Activated effector memory CD4-positive, alpha-beta T cell treated with Interleukin-2 at 50 U/mL for 16 hours (primary cell): ENCODE results near the gene RTN4R.
"Not testable (repeated sequence)": the region's sequence is repeated elsewhere in the genome, so short reads cannot be mapped to it uniquely, and the experiment has no call there.

Experiments used
- DNase-seq: peaks from one replicate; pipeline ENCODE4 v3.0.0-alpha.2; 2020

RTN4R gene

DNA sequence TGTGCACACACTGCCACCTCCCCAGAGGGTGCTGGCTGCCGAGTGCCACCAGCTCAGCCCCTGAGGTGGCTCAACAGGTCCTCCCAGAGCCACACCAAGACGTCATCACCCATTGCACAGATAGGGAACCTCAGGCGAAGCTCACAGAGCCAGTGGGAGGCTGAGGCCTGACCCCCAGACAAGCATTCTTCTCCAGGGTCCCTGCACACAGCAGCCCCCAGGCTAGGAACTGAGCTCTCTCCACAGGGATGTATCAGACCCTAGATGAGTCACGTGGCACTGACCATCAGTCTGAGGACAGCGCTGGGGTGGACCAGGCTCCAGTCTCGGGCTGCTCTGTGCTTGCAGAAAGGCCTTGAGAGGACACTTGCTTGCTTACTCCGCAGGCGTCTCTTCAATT, 1.6 kb upstream of the RTN4R start:
- not testable (repeated sequence) for DNase-seq

DNA sequence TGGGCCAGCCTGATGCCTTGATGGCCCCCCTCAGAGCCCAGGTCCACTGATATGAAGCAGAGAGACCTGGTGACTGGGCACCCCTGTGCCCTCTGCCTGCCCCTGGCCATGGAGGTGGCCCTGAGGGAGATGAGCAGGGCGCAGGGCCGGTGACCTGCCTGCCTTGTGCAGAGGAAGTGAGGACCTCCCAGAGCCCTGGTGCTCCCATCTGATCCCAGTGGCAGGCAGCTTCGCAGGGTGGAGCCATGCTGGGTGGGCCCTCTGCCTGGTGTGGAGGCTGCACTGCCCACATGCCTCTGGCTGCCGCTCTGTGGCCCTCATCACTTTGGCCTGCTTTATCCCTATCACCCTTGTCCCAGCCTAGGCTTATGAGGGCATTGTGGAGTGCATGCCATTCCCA, 1.1 kb upstream of the RTN4R start:
- not testable (repeated sequence) for DNase-seq

DNA sequence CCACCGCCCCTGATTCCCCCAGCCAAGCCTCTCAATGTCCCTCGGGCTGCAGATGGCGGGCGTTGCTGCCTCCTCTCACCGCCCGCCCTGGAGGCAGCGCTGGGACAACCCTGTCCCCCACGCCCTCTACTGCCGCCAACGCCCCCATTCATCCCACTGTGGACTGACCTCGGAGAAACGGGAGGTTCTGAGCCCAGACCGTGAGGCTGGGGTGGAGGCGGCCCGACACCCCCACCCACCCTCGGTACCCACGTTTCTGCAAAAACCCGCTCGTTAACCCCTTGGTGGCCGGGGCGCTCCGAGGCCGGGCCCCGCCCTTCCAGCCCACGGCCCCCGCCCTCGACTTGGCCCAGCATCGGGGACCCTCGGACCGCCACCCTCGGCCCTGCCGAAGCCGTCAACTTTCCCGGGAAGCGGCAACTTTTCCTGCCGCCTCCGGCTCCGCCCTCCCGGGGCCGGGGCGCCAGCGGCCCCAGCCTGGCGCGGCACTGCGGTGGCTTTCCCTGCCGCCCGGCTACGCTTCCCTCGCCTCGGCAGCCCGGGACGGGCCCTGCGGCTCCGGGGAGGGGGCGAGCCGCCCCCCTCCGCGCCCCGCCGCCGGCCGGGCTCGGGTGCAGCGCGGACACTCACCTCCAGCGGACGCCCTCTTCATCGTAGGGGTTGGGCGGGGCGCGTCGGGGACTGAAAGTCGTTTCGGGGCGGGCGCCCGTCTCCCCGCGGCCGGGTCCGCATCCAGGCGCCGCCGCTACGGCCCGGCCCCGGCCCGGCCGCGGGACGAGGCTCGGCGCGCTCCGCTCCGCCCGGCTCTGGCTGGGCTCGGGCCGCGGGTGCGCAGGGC, 458 bp downstream of the RTN4R start:
- DNase-seq: no peak

DNA sequence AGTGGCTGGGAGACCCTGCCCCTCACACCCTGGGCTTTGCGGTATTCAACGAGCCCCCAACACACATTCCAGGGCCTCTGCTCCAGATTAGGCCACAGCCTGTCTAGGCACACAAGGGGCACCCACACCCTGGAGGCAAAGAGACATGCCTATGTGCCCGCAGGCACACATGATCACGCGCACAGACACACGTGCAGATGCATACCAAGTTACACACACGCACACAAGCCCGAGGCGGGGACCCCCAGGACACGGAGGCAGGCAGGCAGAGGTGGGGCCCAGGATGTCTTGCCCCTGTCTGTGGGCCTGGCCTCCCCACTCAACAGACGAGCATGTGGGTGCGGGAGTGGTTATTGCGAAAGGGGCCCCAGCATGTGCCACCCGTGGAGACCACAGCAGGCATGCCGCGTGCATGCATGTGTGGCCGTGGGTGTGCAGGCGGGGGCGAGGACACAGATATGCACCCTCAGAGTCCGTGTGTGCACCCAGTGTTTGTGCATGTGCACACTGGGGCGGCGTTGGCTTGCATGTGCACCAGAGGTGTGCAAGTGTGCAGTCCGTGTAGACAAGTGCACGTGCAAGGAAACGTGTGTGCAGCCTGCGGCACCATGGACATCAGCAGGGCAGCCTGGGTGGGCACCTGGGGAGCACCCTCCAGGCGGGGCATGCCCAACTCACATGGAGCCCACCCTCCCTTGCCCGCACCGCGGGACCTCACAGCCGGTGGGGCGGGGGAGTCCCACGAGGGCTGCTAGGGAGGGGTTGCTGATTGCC, 1.3 kb downstream of the RTN4R start:
- not testable (repeated sequence) for DNase-seq

DNA sequence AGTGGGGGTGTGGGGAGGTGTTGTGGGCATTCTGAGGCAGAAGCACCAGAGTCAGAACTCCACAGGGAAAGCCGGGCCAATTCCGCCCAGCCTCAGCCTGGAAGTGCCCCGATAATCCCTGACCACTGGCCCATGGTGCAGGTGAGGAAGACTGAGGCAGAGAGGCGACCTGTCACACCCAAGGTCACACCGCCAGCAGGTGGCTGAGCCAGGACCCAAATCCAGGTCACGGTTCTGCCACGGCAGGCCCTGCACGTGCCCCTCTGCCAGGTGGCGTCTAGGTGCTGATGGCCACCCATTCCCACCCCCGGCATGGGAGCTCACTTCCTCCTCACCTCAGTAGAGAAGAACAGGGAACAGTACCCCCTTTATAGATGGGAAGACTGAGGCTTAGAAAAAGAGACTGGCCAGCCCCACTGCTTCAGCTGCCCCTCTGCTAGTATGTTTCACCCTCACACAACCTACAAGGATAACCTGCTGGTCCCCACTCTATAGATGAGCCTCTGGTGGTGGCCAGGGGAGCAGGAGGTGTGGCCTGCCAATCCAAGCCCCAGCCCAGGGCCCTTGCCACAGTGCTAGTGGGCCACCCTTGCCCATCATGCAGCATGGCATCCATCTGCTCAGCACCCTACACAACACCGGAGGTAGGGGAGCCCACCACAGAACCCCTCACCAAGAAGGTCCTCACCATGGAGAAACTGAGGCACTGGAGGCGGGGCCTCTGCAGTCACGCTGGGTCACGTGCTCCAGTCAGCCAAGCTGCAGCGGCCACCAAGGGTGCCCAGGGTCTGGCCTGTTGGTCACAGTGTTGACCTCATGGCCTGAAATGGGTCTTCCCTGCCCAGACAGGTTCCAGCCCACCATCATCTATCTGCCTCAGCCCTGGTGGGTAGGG, 2.1 kb downstream of the RTN4R start:
- DNase-seq: not testable (repeated sequence)

DNA sequence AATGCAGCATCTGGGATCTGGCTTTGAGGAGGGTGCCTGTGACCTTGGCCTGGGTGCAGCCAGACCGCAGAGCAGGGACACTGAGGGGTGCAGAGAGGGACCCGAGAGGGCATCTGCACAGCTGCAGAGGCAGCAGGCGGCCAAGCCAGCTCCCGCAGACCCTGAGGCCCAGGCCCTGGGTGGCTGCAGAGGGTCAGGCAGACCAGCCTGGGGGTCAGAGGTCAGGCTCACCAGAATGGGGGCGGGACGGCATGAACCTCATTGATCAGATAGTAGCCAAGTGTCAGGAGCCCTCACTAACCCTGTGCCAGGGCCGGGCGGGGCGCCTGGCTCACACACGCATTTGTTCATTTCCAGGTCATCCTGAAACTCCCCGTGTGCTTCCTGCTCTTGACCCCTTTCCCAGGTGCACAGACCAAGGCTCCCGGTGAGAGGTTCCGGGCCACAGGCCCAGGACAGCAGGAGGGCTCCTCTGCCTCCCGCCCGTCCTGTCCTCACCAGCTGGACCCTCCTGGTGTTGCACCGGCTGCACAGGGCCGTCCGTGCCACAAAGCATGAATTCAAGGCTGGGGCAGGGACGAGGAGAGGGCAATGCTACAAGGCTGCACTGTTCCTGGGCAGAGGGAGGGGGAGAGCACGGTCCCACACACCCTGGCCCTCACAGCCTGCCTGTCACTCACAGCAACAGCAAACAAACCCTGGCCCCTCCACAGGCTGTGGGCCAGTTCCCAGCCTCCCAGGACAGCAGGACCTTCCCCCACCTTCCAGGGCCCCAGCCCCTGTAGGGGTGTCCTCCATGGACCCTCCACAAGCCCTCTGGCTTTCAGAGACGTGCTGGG, 3.3 kb downstream of the RTN4R start:
- DNase-seq: no peak

DNA sequence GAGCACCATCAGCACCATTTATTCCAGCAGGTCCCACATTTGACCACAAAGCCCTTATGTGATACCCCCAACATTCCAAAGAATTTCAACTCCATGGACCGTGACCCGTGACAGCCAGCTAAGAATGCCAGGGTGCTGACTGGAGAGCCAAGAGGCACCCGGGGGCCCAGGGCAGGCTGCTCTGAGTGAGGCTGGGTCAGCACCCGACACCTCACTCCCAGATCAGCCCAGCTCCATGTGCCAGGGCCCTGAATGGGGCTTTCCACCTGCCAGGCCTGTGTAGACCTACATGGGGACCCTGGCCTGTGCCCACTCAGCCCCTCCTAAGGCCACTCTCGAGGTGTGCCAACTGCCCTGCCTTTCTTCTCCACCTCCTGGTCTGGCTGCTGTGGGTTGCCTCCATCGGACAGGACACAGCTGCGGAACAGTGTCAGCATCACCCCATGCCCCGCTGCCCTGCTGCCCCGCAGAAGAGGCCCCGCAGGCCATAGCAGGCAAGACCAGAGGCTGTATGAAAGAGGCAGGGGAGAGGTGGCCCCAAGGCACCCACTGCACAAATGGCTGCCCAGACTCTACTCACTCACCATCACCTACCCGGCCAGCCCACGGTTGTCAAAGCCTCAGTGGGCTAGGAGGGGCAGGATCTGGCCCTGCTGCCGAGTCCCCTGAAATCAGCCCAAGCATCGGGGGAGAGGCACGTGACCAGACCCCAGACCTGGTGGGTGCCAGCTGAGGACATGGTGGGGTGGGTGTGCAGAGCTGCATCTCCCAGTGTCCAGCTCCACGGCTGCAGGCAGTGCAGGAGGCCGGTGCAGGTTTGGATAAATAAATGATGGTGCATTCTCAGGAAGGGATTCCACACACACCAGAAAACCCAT, 4.5 kb downstream of the RTN4R start:
- DNase-seq: not testable (repeated sequence)

DNA sequence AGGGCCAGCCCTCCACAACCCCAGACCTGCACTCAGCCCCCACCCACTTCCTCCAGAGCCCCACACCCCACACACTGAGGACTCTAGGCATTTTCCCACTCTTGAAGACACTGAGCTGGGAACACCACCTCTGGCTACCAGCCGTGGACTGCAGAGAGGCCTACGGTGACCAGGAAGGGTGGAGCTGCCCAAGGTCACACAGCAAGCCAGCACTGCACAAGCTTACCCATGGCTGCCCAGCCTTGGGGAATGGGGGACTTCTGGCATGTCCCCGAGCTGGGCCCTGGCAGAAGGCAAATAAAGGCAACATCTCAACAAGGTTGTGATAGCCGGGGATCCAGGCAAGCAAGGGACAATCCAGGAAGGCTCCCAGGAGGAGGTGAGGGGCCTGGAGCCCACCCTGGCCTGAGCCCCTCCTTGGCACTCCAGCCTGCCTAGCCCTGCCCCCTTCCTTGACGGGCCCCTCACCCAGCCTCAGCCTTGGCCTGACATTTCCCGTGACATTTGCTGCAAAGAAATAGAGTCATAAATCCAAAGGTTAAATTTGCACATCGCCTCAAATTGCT, 5.5 kb downstream of the RTN4R start:
- DNase-seq: no peak

DNA sequence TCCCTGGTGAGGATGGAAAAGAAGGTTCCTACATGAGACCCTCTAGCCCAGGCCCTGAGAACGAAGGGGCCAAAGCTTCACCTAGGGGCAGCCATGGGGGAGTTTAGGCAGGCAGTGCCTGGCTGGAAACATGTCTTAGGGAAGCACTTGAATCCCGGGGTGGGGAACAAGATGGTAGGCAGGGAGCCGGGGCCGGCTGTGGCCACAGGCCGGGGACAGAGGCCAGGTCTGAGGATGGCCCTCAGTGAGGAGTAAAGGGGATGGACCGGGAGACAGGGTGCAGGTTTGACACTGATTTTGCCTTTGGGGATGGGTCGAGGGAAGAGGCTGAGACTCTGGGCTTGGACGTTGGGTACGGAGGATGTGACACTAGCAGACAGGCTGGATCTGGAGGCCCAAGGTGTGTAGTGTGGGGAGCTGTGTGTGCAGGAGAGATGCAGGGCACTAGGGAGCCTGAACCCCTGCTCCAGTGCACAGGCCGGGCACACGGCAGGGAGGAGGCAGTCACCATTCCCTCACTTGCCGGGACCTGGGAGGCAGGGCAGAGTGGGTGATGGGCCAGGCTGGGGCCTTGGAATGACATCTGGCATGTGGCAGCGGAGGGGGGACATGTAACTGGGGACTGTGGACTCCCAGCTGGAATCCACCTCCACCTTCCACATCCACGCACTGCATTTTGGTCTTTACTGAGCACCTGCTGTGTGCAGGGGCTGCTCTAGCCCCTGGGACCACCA, 6.1 kb downstream of the RTN4R start:
- DNase-seq: no peak

DNA sequence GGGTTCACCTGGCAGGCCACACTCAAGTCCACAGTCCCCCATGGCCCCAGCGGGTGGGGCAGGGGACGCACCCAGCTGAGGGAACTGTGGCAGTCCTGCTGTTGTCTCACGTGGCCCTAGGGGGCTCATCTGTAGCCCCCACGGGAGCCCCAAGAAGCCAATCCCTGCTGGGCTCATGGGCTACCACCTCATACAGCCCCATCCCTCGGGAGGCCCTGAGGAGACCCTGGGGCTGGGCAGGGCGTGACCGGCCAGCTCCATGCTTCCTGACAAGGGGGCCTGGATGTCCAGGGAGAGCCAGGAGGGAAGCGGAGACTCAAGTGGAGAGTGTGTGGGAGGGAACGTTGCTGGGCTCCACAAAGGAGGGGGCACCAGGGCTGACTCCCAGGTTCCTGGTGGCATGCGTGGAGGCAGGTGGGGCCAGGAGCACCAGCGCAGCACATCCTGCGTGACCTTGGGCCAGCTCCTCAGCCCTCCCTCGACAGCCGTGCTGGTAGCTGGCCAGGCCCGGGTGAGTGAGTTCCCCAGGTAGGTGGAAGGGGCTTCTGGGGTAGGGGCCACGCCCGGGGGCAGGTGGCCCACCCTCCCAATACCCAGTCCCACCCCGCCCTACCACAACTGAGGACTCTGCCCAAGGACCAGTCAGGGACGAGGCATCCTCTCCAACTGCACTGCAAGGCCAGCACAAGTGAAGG, 7.9 kb downstream of the RTN4R start:
- DNase-seq: no peak

DNA sequence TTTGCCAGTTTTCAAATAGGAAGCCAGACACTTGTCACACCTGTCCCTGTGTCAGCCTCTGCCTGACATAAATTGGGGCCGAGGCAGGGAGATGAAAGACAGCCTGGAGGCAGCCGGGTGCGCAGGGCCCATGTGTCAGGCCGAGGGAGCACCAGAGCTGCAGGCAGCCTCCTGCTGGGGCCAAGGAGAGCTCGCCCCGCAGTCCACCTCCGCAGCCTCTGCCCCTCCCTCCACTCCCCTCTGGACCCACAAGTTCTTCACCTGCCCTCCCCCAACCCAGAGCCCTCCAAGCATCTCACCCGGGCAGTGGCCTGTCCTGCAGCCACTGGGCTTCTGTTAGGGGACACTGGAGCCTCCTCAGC, 8.8 kb downstream of the RTN4R start:
- no peak for DNase-seq

DNA sequence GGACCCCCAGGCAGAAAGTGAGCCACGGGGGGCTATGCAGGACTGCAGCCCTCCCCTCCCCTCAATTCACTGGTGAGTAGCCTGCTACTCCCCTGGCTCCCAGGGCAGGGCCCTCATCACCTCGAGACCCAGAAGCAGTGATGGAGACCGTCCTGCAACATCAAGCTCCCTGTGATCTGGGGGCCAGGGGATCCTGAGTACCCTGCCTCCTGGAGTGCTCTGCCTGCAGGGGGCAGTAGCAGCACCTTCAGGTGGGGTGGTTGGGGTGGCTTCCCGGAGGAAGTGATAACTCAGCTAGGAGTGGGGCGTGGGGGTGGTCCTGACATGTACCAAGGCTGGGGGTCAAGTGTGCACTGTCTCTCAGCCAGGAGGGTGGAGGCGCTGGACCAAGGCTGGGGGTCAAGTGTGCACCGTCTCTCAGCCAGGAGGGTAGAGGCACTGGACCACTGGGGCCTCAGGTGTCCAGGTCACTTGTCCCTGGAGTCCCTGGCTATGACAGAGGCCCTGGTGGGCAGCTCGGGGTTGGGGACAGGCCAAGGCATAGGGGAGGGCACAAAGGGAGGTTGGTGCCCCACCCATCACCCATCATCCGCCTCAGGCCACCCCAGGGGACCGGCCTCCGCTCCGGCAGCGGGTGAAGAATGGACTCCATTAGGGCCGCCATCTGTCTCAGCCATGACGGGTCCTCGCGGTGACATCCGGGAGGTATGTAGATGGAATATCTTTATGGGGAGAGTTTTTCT, 9.4 kb downstream of the RTN4R start:
- no peak for DNase-seq

DNA sequence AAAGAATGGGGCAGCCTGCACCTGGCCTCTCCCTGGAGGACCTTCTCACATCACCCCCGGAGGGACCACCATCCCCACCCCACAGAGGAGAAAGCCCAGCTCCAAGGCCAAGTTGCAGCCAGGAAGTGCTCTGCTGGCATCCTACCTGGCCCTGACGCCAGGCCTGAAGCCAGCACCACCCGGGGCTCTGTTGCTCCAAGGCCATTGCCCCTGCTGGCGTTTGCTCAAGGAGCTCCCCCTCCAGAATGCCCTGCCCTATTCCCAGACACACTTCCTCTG, 10.2 kb downstream of the RTN4R start:
- DNase-seq: no peak

DNA sequence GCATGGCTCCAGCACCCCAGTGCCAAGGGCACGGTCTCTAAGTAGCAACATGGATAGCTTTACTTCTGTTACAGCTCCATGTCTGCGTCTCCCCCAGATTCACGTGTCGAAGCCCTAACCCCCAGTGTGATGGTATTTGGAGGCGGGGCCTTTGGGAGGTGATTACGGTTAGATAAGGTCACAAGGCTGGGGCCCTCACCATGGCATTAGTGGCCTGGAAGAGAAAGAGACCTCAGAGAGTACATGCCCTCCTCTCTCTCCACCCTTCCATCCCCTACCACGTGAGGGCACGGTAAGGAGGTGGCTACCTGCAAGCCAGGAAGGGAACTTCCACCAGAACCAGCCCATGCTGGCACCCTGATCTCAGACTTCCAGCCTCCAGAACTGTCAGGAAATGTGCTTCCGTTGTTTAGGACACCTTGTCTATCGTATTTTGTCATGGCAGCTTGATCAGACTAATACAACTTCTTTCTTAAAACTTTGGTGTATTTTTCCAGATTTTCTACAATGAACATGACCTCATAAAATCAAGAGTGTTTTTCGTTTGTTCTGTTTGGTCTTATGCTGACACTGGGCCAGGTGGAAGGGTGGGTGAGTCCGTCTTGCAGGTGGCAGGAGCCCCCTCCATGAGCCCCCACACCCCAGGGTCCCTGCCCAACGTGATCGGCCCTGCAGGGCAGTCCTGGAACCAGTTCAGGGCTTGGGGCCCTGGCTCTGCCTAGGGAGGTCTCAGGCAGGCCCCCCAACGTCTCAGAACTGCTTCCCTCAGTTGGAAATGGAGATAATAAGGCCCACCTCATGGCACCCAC, 10.7 kb downstream of the RTN4R start:
- DNase-seq: no peak

DNA sequence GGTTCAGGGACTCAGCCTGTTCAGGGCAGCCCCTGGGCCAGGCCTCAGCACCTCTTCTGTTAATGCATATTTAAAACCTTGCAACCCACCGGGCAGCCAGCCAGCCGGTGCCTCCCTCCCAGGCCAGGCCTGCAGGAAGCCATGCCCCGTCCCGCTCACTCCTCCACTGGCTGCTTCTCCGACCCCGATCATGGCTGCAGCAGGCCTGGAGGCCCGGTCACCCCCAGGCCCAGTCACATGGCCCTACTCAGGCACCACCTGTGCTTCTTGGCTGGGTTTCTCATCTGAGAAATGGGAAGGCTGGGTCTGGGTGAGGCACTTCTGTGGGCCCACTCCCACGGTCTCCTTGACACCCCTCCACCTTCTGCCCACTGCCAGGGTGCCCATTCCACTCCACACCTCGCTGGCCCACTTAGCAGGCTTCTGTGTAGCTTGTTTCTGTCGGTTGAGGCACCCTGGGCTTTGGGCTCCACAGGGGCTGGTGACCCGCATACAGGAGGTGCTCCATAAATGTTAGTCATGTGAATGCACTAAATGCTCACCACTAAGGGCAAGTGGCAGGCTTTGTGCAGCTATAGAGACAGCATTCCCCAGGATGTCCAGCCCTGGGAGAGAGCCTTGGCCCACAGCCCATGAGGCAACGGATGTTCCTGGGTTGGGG, 11.4 kb downstream of the RTN4R start:
- DNase-seq: no peak

DNA sequence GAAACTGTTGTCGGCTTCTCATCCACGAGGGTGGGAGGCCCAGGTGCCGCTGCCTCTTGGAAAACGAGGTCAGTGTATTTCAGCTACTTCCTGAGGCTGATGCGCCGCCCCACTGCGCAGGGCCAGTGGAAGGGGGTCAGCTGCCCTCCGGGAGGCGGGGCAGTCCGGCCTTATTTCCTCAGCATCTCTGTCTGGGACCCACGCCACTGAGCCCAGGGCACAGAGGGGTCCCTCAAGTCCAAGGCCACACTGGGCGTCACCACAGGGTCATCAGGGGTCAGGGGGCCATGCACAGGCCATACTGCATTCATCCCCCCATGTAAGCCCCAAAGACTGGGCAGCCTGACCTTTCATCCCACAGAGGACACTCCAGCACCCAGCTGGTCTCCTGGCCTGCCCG, 12.1 kb downstream of the RTN4R start:
- DNase-seq: no peak
